ENCODE results near the gene RALGPS2.

DNA sequence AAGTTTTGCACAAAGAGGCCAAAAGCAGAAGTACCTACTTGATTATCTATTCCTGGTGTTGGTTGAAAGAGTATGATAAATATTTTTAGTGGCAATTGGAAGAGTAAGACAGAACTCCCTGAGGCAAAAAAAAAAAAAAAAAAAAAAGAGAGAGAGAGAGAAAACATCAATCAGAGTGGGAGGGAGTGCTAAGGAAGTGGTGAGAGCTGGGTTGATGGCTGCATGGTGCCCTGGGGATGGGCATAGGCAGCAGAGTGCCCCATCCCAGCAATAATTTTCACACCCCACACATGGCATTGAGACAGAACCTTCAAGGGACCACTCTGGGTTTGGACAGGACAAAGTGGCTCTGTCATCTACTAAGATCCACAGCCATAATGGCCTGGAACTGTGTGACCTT is 241.3 kb downstream of the RALGPS2 start:
- TF ChIP-seq, protein P1, sequence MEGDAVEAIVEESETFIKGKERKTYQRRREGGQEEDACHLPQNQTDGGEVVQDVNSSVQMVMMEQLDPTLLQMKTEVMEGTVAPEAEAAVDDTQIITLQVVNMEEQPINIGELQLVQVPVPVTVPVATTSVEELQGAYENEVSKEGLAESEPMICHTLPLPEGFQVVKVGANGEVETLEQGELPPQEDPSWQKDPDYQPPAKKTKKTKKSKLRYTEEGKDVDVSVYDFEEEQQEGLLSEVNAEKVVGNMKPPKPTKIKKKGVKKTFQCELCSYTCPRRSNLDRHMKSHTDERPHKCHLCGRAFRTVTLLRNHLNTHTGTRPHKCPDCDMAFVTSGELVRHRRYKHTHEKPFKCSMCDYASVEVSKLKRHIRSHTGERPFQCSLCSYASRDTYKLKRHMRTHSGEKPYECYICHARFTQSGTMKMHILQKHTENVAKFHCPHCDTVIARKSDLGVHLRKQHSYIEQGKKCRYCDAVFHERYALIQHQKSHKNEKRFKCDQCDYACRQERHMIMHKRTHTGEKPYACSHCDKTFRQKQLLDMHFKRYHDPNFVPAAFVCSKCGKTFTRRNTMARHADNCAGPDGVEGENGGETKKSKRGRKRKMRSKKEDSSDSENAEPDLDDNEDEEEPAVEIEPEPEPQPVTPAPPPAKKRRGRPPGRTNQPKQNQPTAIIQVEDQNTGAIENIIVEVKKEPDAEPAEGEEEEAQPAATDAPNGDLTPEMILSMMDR (IDR thresholded peaks at IDR 0.05), result no peak
- TF ChIP-seq EZH2 (IDR thresholded peaks at IDR 0.05; ENCODE audit: borderline replicate concordance, insufficient read depth, low read depth, low read length, poor library complexity, severe bottlenecking), result no peak

All from B cell (primary cell).